ENCODE data around the gene OPN1MW2. TPM values are rescaled to one million over a fixed set of nuclear protein-coding genes. Genes with fewer than 3 reads are reported as not detected.

The OPN1MW2 gene
- not detected for total RNA-seq

GRCh38 chrX:154219456-154219855 is at the start of gene OPN1MW2:
TSS of gene OPN1MW2 (plus strand) at chrX:154219756. CDS start at chrX:154219816, 60 bp downstream.

GRCh38 chrX:154182296-154182695 is 37.3 kb upstream of the OPN1MW2 start, which contains the start of gene OPN1MW:
TSS of gene OPN1MW (plus strand) at chrX:154182596. CDS start at chrX:154182678, 82 bp downstream.

DNA sequence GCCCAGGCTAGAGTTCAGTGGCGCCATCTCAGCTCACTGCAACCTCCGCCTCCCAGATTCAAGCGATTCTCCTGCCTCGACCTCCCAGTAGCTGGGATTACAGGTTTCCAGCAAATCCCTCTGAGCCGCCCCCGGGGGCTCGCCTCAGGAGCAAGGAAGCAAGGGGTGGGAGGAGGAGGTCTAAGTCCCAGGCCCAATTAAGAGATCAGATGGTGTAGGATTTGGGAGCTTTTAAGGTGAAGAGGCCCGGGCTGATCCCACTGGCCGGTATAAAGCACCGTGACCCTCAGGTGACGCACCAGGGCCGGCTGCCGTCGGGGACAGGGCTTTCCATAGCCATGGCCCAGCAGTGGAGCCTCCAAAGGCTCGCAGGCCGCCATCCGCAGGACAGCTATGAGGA is 37.7 kb downstream of the OPN1MW2 start, which contains the start of gene OPN1MW3:
Gene OPN1MW3 (plus strand): TSS at position 301 of the 400 bp plus-strand sequence. CDS start 38 bp downstream, at position 339.

Other genes starting within 250 kb of the OPN1MW2 start
- 10 to 100 TPM; 85.2 to 94.5 TPM for gene HCFC1, start 247.9 kb upstream of the OPN1MW2 start, total RNA-seq
- 10 to 100 TPM; 10.5 to 10.7 TPM for gene TMEM187, start 247.0 kb upstream of the OPN1MW2 start, total RNA-seq
- gene IRAK1, start 199.9 kb upstream of the OPN1MW2 start, total RNA-seq, result 10 to 100 TPM; 97.9 to 99.2 TPM
- 10 to 100 TPM; 59.6 to 61.8 TPM for gene MECP2, start 122.0 kb upstream of the OPN1MW2 start, total RNA-seq
- gene OPN1LW, start 75.5 kb upstream of the OPN1MW2 start, total RNA-seq, result not detected
- not detected for gene OPN1MW, start 37.2 kb upstream of the OPN1MW2 start, total RNA-seq
- not detected for gene OPN1MW3, start 37.8 kb downstream of the OPN1MW2 start, total RNA-seq
- gene TEX28, start 75.4 kb downstream of the OPN1MW2 start, total RNA-seq, result not detected
- gene TKTL1, start 76.0 kb downstream of the OPN1MW2 start, total RNA-seq, result 1 to 10 TPM; 3.0 to 4.1 TPM
- 1,000 to 10,000 TPM; 1,016 to 1,083 TPM for gene FLNA, start 154.9 kb downstream of the OPN1MW2 start, total RNA-seq
- gene EMD, start 159.5 kb downstream of the OPN1MW2 start, total RNA-seq, result 10 to 100 TPM; 45.9 to 47.5 TPM
- 1,000 to 10,000 TPM; 5,348 to 5,626 TPM for gene RPL10, start 178.6 kb downstream of the OPN1MW2 start, total RNA-seq
- 10 to 100 TPM; 23.2 to 27.2 TPM for gene DNASE1L1, start 189.5 kb downstream of the OPN1MW2 start, total RNA-seq
- 100 to 1,000 TPM in 1 of 2 experiments, 10 to 100 TPM in 1; 91.4 to 101 TPM for gene TAFAZZIN, start 191.8 kb downstream of the OPN1MW2 start, total RNA-seq
- 10 to 100 TPM; 46.2 to 51.2 TPM for gene ATP6AP1, start 208.9 kb downstream of the OPN1MW2 start, total RNA-seq
- 100 to 1,000 TPM; 105 to 108 TPM for gene GDI1, start 217.4 kb downstream of the OPN1MW2 start, total RNA-seq
- 10 to 100 TPM; 65.1 to 69.0 TPM for gene FAM50A, start 224.4 kb downstream of the OPN1MW2 start, total RNA-seq
- 10 to 100 TPM; 41.2 to 47.6 TPM for gene PLXNA3, start 238.5 kb downstream of the OPN1MW2 start, total RNA-seq